Measurements from ENCODE around the gene GFAP.
"Not testable (repeated sequence)": the region's sequence is repeated elsewhere in the genome, so short reads cannot be mapped to it uniquely, and the experiment has no call there.

GFAP gene

DNA sequence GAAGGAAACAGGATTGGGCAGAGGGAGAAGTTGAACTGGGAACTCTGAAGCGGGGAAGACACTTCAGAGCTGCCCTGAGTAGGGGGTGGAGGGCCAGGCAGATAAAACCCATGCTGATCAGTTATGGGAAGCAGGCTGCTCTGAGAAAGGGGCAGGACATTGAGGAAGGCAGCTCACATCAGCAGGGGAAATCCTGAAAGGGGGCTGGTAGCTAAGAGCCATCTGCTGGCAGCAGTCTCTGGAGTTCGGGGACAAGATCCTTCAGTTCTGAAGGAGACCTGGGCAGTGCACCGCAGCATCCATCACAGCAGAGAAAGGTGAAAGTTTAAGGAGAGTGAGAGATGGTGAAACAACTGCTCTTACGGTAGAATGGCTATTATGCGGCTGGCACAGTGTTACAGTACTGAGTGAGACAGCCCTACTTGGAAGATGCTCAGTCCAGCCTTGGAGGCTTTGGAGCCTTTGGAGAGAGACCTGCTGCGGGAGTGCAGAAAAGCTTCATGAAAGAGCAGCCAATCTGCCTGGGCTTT is 37.7 kb upstream of the GFAP start:
- POLR2A ChIA-PET (ENCODE audit: low non-redundant PET), result no interaction called here
- CTCF ChIA-PET, result no interaction called here
- TF ChIP-seq, protein P1, sequence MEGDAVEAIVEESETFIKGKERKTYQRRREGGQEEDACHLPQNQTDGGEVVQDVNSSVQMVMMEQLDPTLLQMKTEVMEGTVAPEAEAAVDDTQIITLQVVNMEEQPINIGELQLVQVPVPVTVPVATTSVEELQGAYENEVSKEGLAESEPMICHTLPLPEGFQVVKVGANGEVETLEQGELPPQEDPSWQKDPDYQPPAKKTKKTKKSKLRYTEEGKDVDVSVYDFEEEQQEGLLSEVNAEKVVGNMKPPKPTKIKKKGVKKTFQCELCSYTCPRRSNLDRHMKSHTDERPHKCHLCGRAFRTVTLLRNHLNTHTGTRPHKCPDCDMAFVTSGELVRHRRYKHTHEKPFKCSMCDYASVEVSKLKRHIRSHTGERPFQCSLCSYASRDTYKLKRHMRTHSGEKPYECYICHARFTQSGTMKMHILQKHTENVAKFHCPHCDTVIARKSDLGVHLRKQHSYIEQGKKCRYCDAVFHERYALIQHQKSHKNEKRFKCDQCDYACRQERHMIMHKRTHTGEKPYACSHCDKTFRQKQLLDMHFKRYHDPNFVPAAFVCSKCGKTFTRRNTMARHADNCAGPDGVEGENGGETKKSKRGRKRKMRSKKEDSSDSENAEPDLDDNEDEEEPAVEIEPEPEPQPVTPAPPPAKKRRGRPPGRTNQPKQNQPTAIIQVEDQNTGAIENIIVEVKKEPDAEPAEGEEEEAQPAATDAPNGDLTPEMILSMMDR (conservative IDR thresholded peaks at IDR 0.05; ENCODE audit: low read depth), result no peak
- no peak overlapping the region for H3K27ac ChIP-seq
- DNase-seq (ENCODE audit: low spot score), result no peak

DNA sequence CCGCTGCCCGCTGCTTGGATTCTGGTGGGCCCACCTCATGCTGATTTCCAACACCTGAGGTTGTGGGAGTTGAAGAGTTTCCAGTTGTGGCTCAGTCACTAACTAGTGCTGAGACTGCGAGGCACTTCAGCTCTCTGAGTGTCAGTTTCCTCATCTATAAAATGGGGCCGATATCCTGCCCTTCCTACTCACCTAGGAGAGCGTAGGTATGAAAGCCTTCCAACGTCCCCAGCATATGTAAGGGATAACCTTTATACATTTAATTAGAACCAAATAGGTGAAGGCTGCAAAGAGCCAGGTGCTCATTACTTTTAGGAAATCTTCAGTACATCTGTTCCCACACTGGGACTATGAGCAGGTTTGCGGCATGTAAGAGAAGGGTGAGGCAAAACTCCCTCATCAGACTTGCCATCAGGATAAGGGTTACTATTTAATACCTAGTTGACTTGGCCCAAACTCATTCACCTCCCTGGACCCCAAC is 33.1 kb upstream of the GFAP start:
- POLR2A ChIA-PET (ENCODE audit: low non-redundant PET), result no interaction called here
- H3K27ac ChIP-seq, result peak overlapping the region; percentile 88
- TF ChIP-seq, protein P1 (conservative IDR thresholded peaks at IDR 0.05; ENCODE audit: low read depth), result no peak
- CTCF ChIA-PET, result no interaction called here
- DNase-seq (ENCODE audit: low spot score), result no peak

DNA sequence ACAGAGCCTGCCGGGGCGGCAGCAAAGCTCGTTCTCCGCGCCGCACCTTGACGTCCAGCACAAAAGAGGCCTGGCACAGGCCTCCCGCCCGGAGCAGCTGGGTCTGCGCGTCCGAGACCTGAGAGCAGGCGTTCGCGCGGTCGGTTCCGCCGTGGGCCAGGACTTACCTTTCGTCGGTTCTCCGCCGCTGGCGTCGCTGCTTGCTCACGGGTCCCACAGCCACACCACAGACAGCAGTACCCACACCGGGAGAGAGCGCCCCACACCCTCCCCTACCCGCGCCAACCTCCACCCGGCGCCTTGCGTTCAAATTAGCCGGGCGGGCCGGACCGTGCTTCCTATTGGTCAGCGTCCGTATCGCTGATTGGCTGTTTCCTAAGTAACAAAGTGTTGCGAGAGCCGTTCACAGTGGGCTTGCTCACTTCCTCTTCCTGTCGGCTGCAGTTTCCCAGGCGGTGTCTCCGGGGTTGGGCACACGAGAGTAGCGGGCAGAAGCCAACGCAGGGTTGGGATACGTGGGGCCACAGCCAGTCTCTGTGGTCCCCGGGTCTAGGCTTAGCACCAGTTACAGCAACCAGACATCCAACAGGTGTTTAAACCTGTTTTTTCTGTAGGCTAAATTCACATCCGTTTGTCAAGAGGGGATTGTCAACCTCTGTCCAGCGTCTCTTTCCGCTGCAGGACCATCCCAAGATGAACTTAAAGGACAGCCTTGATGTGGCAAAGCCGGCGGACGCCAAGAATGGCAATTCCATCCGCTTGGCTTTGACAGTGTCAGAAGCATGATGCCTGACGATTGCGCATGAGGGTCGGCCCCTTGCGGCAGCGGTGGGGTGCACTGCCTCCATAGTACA is 32.4 kb upstream of the GFAP start, which contains the start of gene KIF18B:
TSS of gene KIF18B (minus strand) at position 313 of the 854 bp plus-strand sequence. CDS start 11,429 bp downstream, outside the sequence.
- DNase-seq (ENCODE audit: low spot score), result peak; percentile 99
- peak within 1 kb of the TSS; percentile 88 for H3K27ac ChIP-seq
- POLR2A ChIA-PET (ENCODE audit: low non-redundant PET), result no interaction called here
- CTCF ChIA-PET, result interaction anchor here (1.2 kb wide), 1 partner anchor 72 kb away, joined by 7 read pairs; no protein-coding TSS in a partner anchor
- TF ChIP-seq, protein P1 (conservative IDR thresholded peaks at IDR 0.05; ENCODE audit: low read depth), result no peak; the same call in 1 of the 2 replicates

DNA sequence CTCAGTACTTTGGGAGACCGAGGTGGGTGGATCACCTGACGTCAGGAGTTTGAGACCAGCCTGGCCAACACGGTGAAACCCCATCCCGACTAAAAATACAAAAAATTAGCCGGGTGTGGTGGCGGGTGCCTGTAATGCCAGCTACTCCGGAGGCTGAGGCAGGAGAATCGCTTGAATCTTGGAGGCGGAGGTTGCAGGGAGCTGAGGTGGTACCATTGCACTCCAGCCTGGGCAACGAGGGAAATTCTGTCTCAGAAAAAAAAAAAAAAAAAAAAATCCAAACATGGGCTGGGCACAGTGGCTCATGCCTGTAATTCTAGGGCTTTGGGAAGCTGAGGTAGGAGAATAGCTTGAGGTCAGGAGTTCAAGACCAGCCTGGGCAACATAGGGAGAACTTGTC is 30.4 kb upstream of the GFAP start:
- POLR2A ChIA-PET (ENCODE audit: low non-redundant PET); DNase-seq (ENCODE audit: low spot score); CTCF ChIA-PET: not testable (repeated sequence)
- peak overlapping the region; percentile 49 for H3K27ac ChIP-seq

DNA sequence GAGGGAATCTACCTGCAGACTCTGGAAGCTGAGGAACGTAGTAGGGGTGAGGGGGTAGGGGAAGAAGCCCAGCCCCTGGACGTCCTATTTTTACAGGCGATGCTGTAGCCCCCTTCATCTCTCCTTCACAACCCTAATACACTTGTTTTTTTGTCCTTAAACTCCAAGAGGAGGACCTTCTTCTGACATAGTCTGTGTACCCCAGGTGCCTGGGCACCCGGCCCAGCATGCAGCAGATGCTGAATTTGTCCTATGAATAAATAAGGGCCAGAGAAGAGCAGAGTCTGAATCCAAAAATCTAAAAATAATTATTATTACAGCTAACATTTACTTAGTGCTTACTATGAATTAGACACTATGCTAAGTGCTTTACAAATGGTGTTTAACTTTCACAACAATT is 27.2 kb upstream of the GFAP start:
- H3K27ac ChIP-seq, result peak overlapping the region; percentile 86
- TF ChIP-seq, protein P1 (conservative IDR thresholded peaks at IDR 0.05; ENCODE audit: low read depth), result no peak
- no peak for DNase-seq (ENCODE audit: low spot score)
- ChIA-PET CTCF (interaction anchor here (0.7 to 1.4 kb wide), 4 partner anchors 23 to 80 kb away, joined by 3 to 4 read pairs (median 3); no protein-coding TSS in a partner anchor), POLR2A (ENCODE audit: low non-redundant PET) (interaction anchor here (0.6 kb wide), 1 partner anchor 98 kb away, joined by 3 read pairs; no protein-coding TSS in a partner anchor)

DNA sequence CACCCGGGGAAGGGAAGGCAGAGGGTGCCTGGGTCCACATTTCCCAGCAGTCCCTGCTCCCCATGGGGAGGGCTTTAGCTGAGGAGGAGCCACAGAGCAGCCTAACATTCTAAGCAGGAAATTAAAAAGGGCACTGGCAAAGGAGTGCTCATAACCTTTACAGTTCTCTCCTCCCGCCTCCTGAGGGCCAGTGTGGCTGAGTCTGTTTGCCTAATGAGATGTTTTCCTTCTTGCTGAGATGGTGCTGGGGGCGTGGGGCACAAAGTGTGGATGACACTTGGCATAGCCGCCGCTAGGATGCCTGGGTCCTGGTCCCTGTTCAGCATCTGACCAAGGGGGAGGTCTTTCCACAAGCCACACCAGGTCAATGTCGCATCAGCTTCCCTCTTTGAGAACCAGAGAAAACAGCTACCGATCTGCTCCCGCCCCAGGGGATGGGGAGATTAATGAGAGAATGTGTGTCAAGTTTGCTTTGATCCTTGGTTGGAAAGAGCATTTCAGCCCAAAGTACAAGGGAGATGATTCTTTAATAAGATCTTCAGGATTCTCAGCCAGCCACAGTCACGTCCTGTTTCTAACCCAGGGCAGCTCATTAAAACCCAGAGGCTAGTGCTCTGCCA is 26.5 kb upstream of the GFAP start:
- TF ChIP-seq, protein P1 (conservative IDR thresholded peaks at IDR 0.05; ENCODE audit: low read depth), result no peak
- H3K27ac ChIP-seq, result peak overlapping the region; percentile 86
- CTCF ChIA-PET, result interaction anchor here (0.9 to 1.4 kb wide), 3 partner anchors 22 to 80 kb away, joined by 3 to 4 read pairs (median 3); no protein-coding TSS in a partner anchor
- DNase-seq (ENCODE audit: low spot score), result no peak
- POLR2A ChIA-PET (ENCODE audit: low non-redundant PET), result no interaction called here
